PC-3 (cell line): ENCODE measurements around the gene FOLR1. TPM values are rescaled to one million over a fixed set of nuclear protein-coding genes. Genes with fewer than 3 reads are reported as not detected.
"Not testable (repeated sequence)": the region's sequence is repeated elsewhere in the genome, so short reads cannot be mapped to it uniquely, and the experiment has no call there.

Experiments used
- ATAC-seq: fragments of 200-7000 bp; cut with Tn5 transposase; 2 replicates; pipeline ENCODE4 v1.9.1; 2020; ENCODE audit warnings: mild to moderate bottlenecking, moderate library complexity
- BruUV-seq: library from RNA; stranded (reverse); fragments of 400-500 nt; replicated peaks from 2 replicates; lab custom pipeline; 2021; lab: Mats Ljungman, UMichigan
- CTCF ChIA-PET: fragments of 300-600 bp; sonication (Branson Sonifier 250); formaldehyde crosslinking; loops from one replicate; lab custom pipeline; 2022; ENCODE audit warnings: antibody characterized with exemption; lab: Charles Lee
- POLR2A ChIA-PET: fragments of 300-600 bp; sonication (Branson Sonifier 250); formaldehyde crosslinking; loops from one replicate; lab custom pipeline; 2022; ENCODE audit warnings: antibody characterized with exemption; ENCODE audit not compliant: unreplicated experiment; lab: Charles Lee
- DNase-seq: peaks from one replicate; pipeline ENCODE4 v3.0.0-alpha.2; 2015
- H2AFZ ChIP-seq: fragments of 300-600 bp; sonication (generic); 2 replicates; pipeline ENCODE4 v1.6.0; 2016; ENCODE audit warnings: antibody characterized with exemption, low read length
- H3F3A ChIP-seq: fragments of 300-600 bp; sonication (generic); one replicate; pipeline ENCODE4 v1.6.0; 2017; ENCODE audit warnings: antibody characterized with exemption, low read length, control low read depth, mild to moderate bottlenecking; ENCODE audit not compliant: unreplicated experiment
- H3K27ac ChIP-seq: fragments of 300-600 bp; sonication (generic); 2 replicates; pipeline ENCODE4 v1.5.1; 2016; ENCODE audit warnings: mild to moderate bottlenecking, low read length
- H3K27me3 ChIP-seq: fragments of 300-600 bp; sonication (generic); 2 replicates; pipeline ENCODE4 v1.6.1; 2016; ENCODE audit warnings: low read length, mixed read lengths
- H3K36me3 ChIP-seq: fragments of 300-600 bp; sonication (generic); 2 replicates; pipeline ENCODE4 v1.6.1; 2016; ENCODE audit warnings: low read depth, mixed run types, low read length, mixed read lengths
- H3K4me1 ChIP-seq: fragments of 300-600 bp; sonication (generic); 2 replicates; pipeline ENCODE4 v1.5.1; 2016; ENCODE audit warnings: low read length; ENCODE audit not compliant: insufficient read depth
- H3K4me2 ChIP-seq: fragments of 300-600 bp; sonication (generic); 2 replicates; pipeline ENCODE4 v1.6.0; 2016; ENCODE audit warnings: low read length
- H3K4me3 ChIP-seq: fragments of 300-600 bp; sonication (generic); 2 replicates; pipeline ENCODE4 v1.5.1; 2016; ENCODE audit warnings: mild to moderate bottlenecking, low read length, mixed read lengths
- H3K79me2 ChIP-seq: fragments of 300-600 bp; sonication (generic); 2 replicates; pipeline ENCODE4 v1.6.1; 2017; ENCODE audit warnings: low read length, mixed read lengths
- H3K9ac ChIP-seq: fragments of 300-600 bp; sonication (generic); 2 replicates; pipeline ENCODE4 v1.6.0; 2016; ENCODE audit warnings: mild to moderate bottlenecking, low read length
- H3K9me2 ChIP-seq: fragments of 300-600 bp; sonication (generic); replicated peaks from 2 replicates; pipeline ENCODE4 v1.6.1; 2016; ENCODE audit warnings: mixed run types, low read length, mixed read lengths
- H3K9me3 ChIP-seq: fragments of 300-600 bp; sonication (generic); 2 replicates; pipeline ENCODE4 v1.6.1; 2016; ENCODE audit warnings: low read length, mixed read lengths
- H4K20me1 ChIP-seq: fragments of 300-600 bp; sonication (generic); 2 replicates; pipeline ENCODE4 v1.6.1; 2016; ENCODE audit warnings: low read length, mixed read lengths
- EZH2 ChIP-seq: fragments of 300-600 bp; sonication (generic); IDR thresholded peaks from one replicate; pipeline ENCODE4 v1.6.1; 2017; ENCODE audit warnings: antibody characterized with exemption, mild to moderate bottlenecking, low read length; ENCODE audit not compliant: unreplicated experiment
- EZH2phosphoT487 ChIP-seq: fragments of 300-600 bp; sonication (generic); IDR thresholded peaks from 2 replicates; pipeline ENCODE4 v1.6.1; 2018; ENCODE audit warnings: mild to moderate bottlenecking, antibody characterized with exemption, low read length, borderline replicate concordance
- intact Hi-C: fragments of 100-400 bp; cut with micrococcal nuclease; formaldehyde crosslinking; loops from 2 replicates; pipeline ENCODE4 v1.9.0; 2023
- total RNA-seq: library from RNA; depleted of rRNA; stranded (reverse); fragments of >200 nt; gene quantifications from 2 replicates; pipeline ENCODE4 v1.2.3, GENCODE V29; 2014
- TF ChIP-seq, protein P1 (sequence below): fragments of 300-600 bp; sonication (generic); conservative IDR thresholded peaks from 2 replicates; pipeline ENCODE4 v1.5.1; 2017; ENCODE audit warnings: antibody characterized with exemption, low read depth, mild to moderate bottlenecking, low read length

The FOLR1 gene
- total RNA-seq, 1 experiment from 2014 or later, result 0.36 TPM

GRCh38 chr11:72181553-72181958, 10.4 kb upstream of the FOLR1 start:
- H3K4me2 ChIP-seq, ATAC-seq, H3K27ac ChIP-seq, H3F3A ChIP-seq, H2AFZ ChIP-seq, H3K36me3 ChIP-seq, H3K9me2 ChIP-seq, H3K4me3 ChIP-seq, H3K9me3 ChIP-seq, BruUV-seq, H3K4me1 ChIP-seq, H4K20me1 ChIP-seq, H3K79me2 ChIP-seq, H3K9ac ChIP-seq, CTCF ChIA-PET, H3K27me3 ChIP-seq: not testable (repeated sequence)
- intact Hi-C loops, result loop anchor here (5.0 kb wide), 1 partner anchor 79 kb away; the partner anchor contains the start of gene LAMTOR1
- POLR2A ChIA-PET, result interaction anchor here (0.6 kb wide), 1 partner anchor 9 kb away, joined by 3 read pairs; no protein-coding TSS in a partner anchor
- peak; percentile 17 for DNase-seq

GRCh38 chr11:72188267-72188666, 3.7 kb upstream of the FOLR1 start:
- Histone ChIP-seq H3K9me2 (no peaks in the 10 kb centered on the region), H3K4me3 (no peak overlapping the region), H3K36me3 (no peaks in the 10 kb centered on the region), H3F3A (no peaks in the 10 kb centered on the region), H3K9me3 (no peaks in the 10 kb centered on the region), H2AFZ (no peak overlapping the region), H4K20me1 (no peaks in the 10 kb centered on the region), H3K27me3 (no peaks in the 10 kb centered on the region), H3K27ac (no peak overlapping the region), H3K79me2 (no peaks in the 10 kb centered on the region), H3K9ac (no peak overlapping the region), H3K4me2 (no peak overlapping the region), H3K4me1 (peaks cover 5% of the 10 kb centered on the region; the same call in 1 of the 2 replicates)
- intact Hi-C loops, result no loop called here
- no peak for DNase-seq
- POLR2A ChIA-PET, result no interaction called here
- CTCF ChIA-PET, result no interaction called here
- no peak for TF ChIP-seq EZH2phosphoT487
- TF ChIP-seq EZH2, result no peak
- TF ChIP-seq, protein P1, sequence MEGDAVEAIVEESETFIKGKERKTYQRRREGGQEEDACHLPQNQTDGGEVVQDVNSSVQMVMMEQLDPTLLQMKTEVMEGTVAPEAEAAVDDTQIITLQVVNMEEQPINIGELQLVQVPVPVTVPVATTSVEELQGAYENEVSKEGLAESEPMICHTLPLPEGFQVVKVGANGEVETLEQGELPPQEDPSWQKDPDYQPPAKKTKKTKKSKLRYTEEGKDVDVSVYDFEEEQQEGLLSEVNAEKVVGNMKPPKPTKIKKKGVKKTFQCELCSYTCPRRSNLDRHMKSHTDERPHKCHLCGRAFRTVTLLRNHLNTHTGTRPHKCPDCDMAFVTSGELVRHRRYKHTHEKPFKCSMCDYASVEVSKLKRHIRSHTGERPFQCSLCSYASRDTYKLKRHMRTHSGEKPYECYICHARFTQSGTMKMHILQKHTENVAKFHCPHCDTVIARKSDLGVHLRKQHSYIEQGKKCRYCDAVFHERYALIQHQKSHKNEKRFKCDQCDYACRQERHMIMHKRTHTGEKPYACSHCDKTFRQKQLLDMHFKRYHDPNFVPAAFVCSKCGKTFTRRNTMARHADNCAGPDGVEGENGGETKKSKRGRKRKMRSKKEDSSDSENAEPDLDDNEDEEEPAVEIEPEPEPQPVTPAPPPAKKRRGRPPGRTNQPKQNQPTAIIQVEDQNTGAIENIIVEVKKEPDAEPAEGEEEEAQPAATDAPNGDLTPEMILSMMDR, result no peak
- BruUV-seq, result no TSS peak
- no peak for ATAC-seq

DNA sequence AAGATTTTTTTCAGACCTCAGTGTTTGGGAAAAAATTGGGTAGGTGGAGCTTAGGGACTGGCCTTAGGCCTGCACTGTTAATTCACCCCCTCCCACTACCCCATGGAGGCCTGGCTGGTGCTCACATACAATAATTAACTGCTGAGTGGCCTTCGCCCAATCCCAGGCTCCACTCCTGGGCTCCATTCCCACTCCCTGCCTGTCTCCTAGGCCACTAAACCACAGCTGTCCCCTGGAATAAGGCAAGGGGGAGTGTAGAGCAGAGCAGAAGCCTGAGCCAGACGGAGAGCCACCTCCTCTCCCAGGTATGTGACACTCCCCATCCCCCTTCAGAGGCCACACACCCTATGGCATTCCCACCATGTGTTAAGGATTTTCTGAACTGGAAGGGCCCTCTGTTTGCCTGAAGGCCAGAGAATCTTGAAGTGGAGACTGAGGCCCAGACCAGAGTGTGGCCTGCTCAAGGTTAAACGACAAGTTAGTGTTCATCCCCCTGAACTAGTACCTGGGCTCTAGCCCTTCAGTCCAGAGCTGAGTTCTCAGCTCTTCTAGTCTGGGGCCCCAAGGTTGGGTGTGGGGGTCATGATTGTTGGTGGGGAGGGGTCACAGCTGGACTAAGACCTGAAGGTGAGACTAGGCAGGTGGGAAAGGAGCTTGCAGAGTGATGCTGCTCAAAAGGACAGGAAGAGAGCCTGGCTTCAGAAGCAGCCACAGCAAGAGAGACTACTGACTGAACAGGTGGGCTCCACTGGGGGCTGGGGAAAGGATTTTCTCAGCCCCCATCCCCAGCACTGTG, 2.3 kb upstream of the FOLR1 start:
- no peaks in the 10 kb centered on the region for H3K79me2 ChIP-seq
- H2AFZ ChIP-seq, result no peak overlapping the region
- ATAC-seq, result no peak
- no peaks in the 10 kb centered on the region for H4K20me1 ChIP-seq
- POLR2A ChIA-PET, result no interaction called here
- no peaks in the 10 kb centered on the region for H3K27me3 ChIP-seq
- DNase-seq, result no peak
- CTCF ChIA-PET, result no interaction called here
- no peaks in the 10 kb centered on the region for H3K9me3 ChIP-seq
- intact Hi-C loops, result no loop called here
- H3K4me3 ChIP-seq, result no peak overlapping the region
- TF ChIP-seq, protein P1, result no peak
- no peak for TF ChIP-seq EZH2phosphoT487
- TF ChIP-seq EZH2, result no peak
- peaks cover 5% of the 10 kb centered on the region; the same call in 1 of the 2 replicates for H3K4me1 ChIP-seq
- H3K36me3 ChIP-seq, result no peaks in the 10 kb centered on the region
- H3K9me2 ChIP-seq, result no peaks in the 10 kb centered on the region
- H3K9ac ChIP-seq, result no peak overlapping the region
- no TSS peak for BruUV-seq
- no peak overlapping the region for H3K27ac ChIP-seq
- no peak overlapping the region for H3K4me2 ChIP-seq
- no peaks in the 10 kb centered on the region for H3F3A ChIP-seq
